ENCODE results near the gene INTS1.
"Not testable (repeated sequence)": the region's sequence is repeated elsewhere in the genome, so short reads cannot be mapped to it uniquely, and the experiment has no call there.

INTS1 gene

DNA sequence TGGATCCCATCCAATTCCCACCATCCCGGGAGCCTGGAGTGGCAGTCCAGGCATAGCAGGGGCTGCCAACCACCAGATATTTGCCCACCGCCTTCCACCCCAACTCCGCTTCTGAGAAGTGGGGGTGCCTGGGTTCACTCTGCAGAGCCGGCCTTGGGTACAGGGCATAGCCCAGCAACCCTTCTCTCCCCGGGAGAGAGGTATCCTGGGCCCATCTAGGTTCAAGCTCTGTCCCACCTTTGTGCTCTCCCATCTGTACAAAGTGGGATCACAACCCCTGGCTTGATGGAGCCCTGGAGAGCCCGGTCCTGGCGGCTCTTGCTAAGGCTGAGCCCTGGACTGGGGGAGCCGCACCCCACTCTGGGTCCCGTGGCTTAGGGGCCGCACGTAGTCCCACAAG lies 57.1 kb downstream of the INTS1 start:
- DNase-seq (ENCODE audit: low read depth): no peak
- no peak overlapping the region for H3K4me3 ChIP-seq (ENCODE audit: low read depth, low read length)
- TF ChIP-seq, protein P1, sequence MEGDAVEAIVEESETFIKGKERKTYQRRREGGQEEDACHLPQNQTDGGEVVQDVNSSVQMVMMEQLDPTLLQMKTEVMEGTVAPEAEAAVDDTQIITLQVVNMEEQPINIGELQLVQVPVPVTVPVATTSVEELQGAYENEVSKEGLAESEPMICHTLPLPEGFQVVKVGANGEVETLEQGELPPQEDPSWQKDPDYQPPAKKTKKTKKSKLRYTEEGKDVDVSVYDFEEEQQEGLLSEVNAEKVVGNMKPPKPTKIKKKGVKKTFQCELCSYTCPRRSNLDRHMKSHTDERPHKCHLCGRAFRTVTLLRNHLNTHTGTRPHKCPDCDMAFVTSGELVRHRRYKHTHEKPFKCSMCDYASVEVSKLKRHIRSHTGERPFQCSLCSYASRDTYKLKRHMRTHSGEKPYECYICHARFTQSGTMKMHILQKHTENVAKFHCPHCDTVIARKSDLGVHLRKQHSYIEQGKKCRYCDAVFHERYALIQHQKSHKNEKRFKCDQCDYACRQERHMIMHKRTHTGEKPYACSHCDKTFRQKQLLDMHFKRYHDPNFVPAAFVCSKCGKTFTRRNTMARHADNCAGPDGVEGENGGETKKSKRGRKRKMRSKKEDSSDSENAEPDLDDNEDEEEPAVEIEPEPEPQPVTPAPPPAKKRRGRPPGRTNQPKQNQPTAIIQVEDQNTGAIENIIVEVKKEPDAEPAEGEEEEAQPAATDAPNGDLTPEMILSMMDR (IDR thresholded peaks at IDR 0.05; ENCODE audit: insufficient read depth, low read depth, low read length, missing control alignments): no peak

- TF ChIP-seq, protein P1 (IDR thresholded peaks at IDR 0.05; ENCODE audit: insufficient read depth, low read depth, low read length, missing control alignments): no peak
- no peak overlapping the region for H3K4me3 ChIP-seq (ENCODE audit: low read depth, low read length)
- DNase-seq (ENCODE audit: low read depth): no peak
Measured at GRCh38 chr7:1446620-1447032, 57.6 kb downstream of the INTS1 start.

DNA sequence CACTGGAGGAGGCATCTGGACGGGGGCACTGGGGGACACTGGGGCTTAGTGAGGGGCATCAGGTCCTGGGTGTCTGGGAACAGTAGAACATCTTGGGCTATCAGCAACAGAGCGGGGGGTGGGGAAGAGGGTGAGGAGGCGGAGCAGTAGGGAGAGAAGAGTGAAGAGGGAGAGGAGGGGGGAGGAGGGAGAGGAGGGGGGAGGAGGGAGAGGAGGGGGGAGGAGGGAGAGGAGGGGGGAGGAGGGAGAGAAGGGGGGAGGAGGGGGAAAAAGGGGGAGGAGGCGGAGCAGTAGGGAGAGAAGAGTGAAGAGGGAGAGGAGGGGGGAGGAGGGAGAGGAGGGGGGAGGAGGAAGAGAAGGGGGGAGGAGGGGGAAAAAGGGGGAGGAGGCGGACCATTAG lies 58.2 kb downstream of the INTS1 start:
- DNase-seq (ENCODE audit: low read depth); H3K4me3 ChIP-seq (ENCODE audit: low read depth, low read length): not testable (repeated sequence)

GRCh38 chr7:1445341-1445740 lies 58.8 kb downstream of the INTS1 start:
- no peak overlapping the region for H3K4me3 ChIP-seq (ENCODE audit: low read depth, low read length)
- TF ChIP-seq, protein P1 (IDR thresholded peaks at IDR 0.05; ENCODE audit: insufficient read depth, low read depth, low read length, missing control alignments): no peak
- no peak for DNase-seq (ENCODE audit: low read depth)

DNA sequence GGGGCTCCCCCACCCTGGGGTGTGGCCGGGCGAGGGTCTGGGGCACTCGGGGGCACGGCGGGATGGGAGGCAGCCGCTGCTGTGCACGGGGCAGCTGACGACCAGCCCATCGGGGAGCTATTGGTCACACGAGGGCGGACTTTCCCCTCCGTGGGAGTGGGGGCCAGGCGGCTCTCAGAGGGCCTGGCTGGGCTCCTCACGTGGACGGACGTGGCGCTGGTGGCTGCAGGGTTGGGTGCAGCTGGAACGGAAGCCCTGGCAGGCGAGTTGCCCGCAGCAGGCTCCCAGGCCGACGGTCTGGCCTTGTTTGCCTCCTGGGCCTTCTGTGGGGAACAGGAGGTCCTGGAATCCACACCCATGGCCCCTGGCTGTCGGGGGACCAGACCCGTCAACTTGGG lies 59.3 kb downstream of the INTS1 start:
- TF ChIP-seq, protein P1 (IDR thresholded peaks at IDR 0.05; ENCODE audit: insufficient read depth, low read depth, low read length, missing control alignments): no peak
- no peak for DNase-seq (ENCODE audit: low read depth)
- no peak overlapping the region for H3K4me3 ChIP-seq (ENCODE audit: low read depth, low read length)

DNA sequence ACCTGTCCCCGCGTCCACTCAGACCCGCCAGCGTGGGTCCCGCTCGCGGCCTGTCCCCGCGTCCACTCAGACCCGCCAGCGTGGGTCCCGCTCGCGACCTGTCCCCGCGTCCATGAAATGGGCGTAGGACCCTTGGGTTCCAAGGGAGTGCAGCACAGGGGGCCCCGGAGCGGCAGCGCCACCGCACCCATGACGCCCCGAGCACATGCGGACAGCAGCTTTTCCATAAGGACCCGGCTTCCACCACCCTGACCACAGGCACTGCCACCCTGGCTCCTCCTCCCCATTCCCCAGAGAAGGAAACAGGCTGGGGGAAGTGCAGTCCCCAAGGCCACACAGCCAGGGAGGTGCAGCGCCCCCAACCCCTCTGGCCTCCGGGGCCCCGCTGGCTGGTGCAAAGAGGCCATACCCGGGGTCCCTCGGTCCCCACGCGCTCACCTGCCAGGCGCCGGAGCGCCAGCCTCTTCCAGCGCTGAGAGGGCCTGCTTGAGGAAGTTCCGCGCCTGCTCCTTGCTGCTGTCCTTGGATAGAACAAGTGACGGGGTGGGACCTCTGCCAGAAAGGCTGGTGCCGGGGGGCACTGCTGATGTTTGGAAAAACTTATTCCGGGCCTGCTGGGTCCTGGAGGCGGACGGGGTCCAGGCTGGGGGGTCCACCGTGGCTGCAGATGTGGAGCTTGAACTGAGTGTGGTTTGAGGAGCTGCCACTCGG lies 59.8 kb downstream of the INTS1 start:
- TF ChIP-seq, protein P1 (IDR thresholded peaks at IDR 0.05; ENCODE audit: insufficient read depth, low read depth, low read length, missing control alignments): no peak
- DNase-seq (ENCODE audit: low read depth): no peak
- H3K4me3 ChIP-seq (ENCODE audit: low read depth, low read length): no peak overlapping the region

DNA sequence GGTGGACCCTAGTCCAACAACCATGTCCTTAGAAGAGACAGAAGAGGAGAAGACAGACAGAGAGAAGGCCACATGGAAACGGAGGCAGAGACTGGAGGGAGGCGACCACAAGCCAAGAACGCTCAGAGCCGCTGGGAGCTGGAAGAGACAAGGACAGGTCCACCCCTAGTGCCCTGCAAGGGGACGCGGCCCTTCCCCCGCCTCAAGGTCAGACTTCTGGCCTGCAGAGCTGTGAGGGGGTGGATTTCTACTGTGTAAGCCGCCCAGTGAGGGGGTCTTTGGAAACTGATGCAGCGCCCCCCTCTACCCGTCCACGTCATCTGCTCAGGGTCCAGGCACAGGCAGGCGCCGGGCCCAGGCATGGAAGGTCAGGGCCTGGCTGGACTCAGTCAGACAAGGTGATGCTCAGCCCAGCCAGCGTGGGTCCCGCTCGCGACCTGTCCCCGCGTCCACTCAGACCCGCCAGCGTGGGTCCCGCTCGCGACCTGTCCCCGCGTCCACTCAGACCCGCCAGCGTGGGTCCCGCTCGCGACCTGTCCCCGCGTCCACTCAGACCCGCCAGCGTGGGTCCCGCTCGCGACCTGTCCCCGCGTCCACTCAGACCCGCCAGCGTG lies 60.5 kb downstream of the INTS1 start:
- not testable (repeated sequence) for H3K4me3 ChIP-seq (ENCODE audit: low read depth, low read length); DNase-seq (ENCODE audit: low read depth)

Data from GM12865 (cell line).